GM12878 (cell line): ENCODE measurements around the gene SLC5A10. TPM values are rescaled to one million over a fixed set of nuclear protein-coding genes. Genes with fewer than 3 reads are reported as not detected.

Experiments used
- ATAC-seq: fragments of 200-7000 bp; cut with Tn5 transposase; 3 replicates; pipeline ENCODE4 v1.9.1; 2020; ENCODE audit warnings: mild to moderate bottlenecking, moderate library complexity
- BruUV-seq: library from RNA; stranded (reverse); fragments of 400-500 nt; replicated peaks from 2 replicates; lab custom pipeline; 2021; lab: Mats Ljungman, UMichigan
- CTCF ChIA-PET: fragments of 300-600 bp; sonication (Branson Sonifier 250); formaldehyde crosslinking; extraction: SDS; loops from one replicate; lab custom pipeline; 2021; ENCODE audit warnings: inconsistent platforms; lab: Yijun Ruan, JAX
- POLR2A ChIA-PET: fragments of 350-600 bp; formaldehyde crosslinking; extraction: SDS; loops from one replicate; lab custom pipeline; 2021; ENCODE audit warnings: inconsistent platforms; lab: Charles Lee
- RAD21 ChIA-PET: fragments of 300-600 bp; sonication (Branson Sonifier 250); formaldehyde crosslinking; loops from one replicate; lab custom pipeline; 2023; ENCODE audit warnings: antibody characterized with exemption; ENCODE audit not compliant: unreplicated experiment; lab: Charles Lee
- SMC1A ChIA-PET: fragments of 300-600 bp; sonication (Branson Sonifier 250); formaldehyde crosslinking; loops from one replicate; lab custom pipeline; 2023; ENCODE audit not compliant: unreplicated experiment, uncharacterized antibody; lab: Charles Lee
- DNase-seq: peaks from one replicate; pipeline ENCODE4 v3.0.0-alpha.2; 2011; ENCODE audit warnings: low read depth, low spot score
- FAIRE-seq: peaks from 3 replicates; lab custom pipeline; 2011; peaks lifted over from hg19 to GRCh38; lab: Jason Lieb, UNC
- H2AFZ ChIP-seq: 2 replicates; pipeline ENCODE4 v1.6.0; 2011; ENCODE audit warnings: low read depth, low read length, control low read depth; ENCODE audit not compliant: control insufficient read depth
- H3K27ac ChIP-seq: 2 replicates; pipeline ENCODE4 v1.5.1; 2011; ENCODE audit warnings: control low read depth; ENCODE audit not compliant: control insufficient read depth, insufficient read depth
- H3K27me3 ChIP-seq, 2 experiments: replicated peaks in 1 of 2; 2 replicates each; pipeline versions ENCODE4 v1.6.0 to v1.6.1; 2011; ENCODE audit warnings: low read length in 1 of 2; ENCODE audit not compliant: control insufficient read depth in 2 of 2, insufficient read depth in 2 of 2
- H3K36me3 ChIP-seq, 2 experiments: 2 replicates each; pipeline ENCODE4 v1.5.1; 2011; ENCODE audit warnings: low read length in 1 of 2; ENCODE audit not compliant: control insufficient read depth in 2 of 2, insufficient read depth in 2 of 2
- H3K4me1 ChIP-seq: 2 replicates; pipeline ENCODE4 v1.6.1; 2011; ENCODE audit warnings: mild to moderate bottlenecking, low read length, moderate library complexity, mixed read lengths; ENCODE audit not compliant: control insufficient read depth, insufficient read depth
- H3K4me2 ChIP-seq: 2 replicates; pipeline ENCODE4 v1.6.0; 2011; ENCODE audit warnings: control low read depth; ENCODE audit not compliant: control insufficient read depth, insufficient read depth
- H3K4me3 ChIP-seq: fragments of 200-600 bp; sonication (generic); 2 replicates; pipeline ENCODE4 v1.5.1; 2016
- H3K79me2 ChIP-seq: 2 replicates; pipeline ENCODE4 v1.6.0; 2011; ENCODE audit warnings: low read length; ENCODE audit not compliant: control insufficient read depth, insufficient read depth
- H3K9ac ChIP-seq: 2 replicates; pipeline ENCODE4 v1.8.0; 2011; ENCODE audit warnings: low read length, control low read depth, mixed read lengths; ENCODE audit not compliant: control insufficient read depth, insufficient read depth
- H3K9me3 ChIP-seq: replicated peaks from 3 replicates; pipeline ENCODE4 v1.5.1; 2011; ENCODE audit warnings: mild to moderate bottlenecking, low read length; ENCODE audit not compliant: control insufficient read depth, insufficient read depth
- H4K20me1 ChIP-seq: 2 replicates; pipeline ENCODE4 v1.6.0; 2011; ENCODE audit not compliant: control insufficient read depth, insufficient read depth
- ATF7 ChIP-seq: fragments of 450-650 bp; IDR thresholded peaks from 2 replicates; pipeline ENCODE4 v1.6.1; 2016; ENCODE audit warnings: low read depth, mild to moderate bottlenecking
- EED ChIP-seq: sonication (generic); IDR thresholded peaks from 2 replicates; pipeline ENCODE4 v1.6.1; 2016; ENCODE audit warnings: antibody characterized with exemption, low read depth
- HDGF ChIP-seq: fragments of 450-650 bp; IDR thresholded peaks from 2 replicates; pipeline ENCODE4 v1.6.1; 2016; ENCODE audit warnings: antibody characterized with exemption
- NR2C1 ChIP-seq: fragments of 450-650 bp; IDR thresholded peaks from 2 replicates; pipeline ENCODE4 v1.6.1; 2017; ENCODE audit warnings: antibody characterized with exemption, mild to moderate bottlenecking, moderate library complexity
- NRF1 ChIP-seq: conservative IDR thresholded peaks from 2 replicates; pipeline ENCODE4 v1.6.1; 2011; ENCODE audit warnings: mild to moderate bottlenecking, low read depth, low read length, improper control_type of control experiment
- RAD51 ChIP-seq: fragments of 450-650 bp; IDR thresholded peaks from 2 replicates; pipeline ENCODE4 v1.6.1; 2016; ENCODE audit warnings: moderate library complexity, mild to moderate bottlenecking, inconsistent platforms
- SMAD5 ChIP-seq: IDR thresholded peaks from 2 replicates; pipeline ENCODE4 v1.6.1; 2016; ENCODE audit warnings: antibody characterized with exemption, low read depth
- YY1 ChIP-seq: IDR thresholded peaks from 2 replicates; pipeline ENCODE4 v1.6.1; 2011; ENCODE audit warnings: low read depth, mild to moderate bottlenecking, low read length
- ZNF207 ChIP-seq: fragments of 450-650 bp; IDR thresholded peaks from 2 replicates; pipeline ENCODE4 v1.6.1; 2014; ENCODE audit warnings: antibody characterized with exemption, mild to moderate bottlenecking, borderline replicate concordance
- ZSCAN29 ChIP-seq: fragments of 450-650 bp; IDR thresholded peaks from 2 replicates; pipeline ENCODE4 v1.6.1; 2017; ENCODE audit warnings: mild to moderate bottlenecking, moderate library complexity
- WGBS: methylation state at CpG from one replicate; pipeline ENCODE4 v1.1.6; 2016; ENCODE audit warnings: low lambda C conversion rate; ENCODE audit not compliant: insufficient replicate concordance, insufficient coverage; ENCODE audit errors: missing lambda C conversion rate; 5-methylcytosine and 5-hydroxymethylcytosine counted together
- in situ Hi-C: fragments of 300-500 bp; cut with MboI; formaldehyde crosslinking; loops from 9 replicates; pipeline ENCODE4 v1.14.3; 2018; ENCODE audit warnings: mixed read lengths
- intact Hi-C: fragments of 100-400 bp; cut with micrococcal nuclease; formaldehyde crosslinking; loops from one replicate; pipeline ENCODE4 v1.14.2; 2022; ENCODE audit not compliant: unreplicated experiment
- polyA plus RNA-seq, 11 experiments: library from polyadenylated mRNA; depleted of rRNA in 4 of 11; unstranded in 6 of 11; stranded (reverse) in 5 of 11; fragments of >200 nt; fragmentation: Nextera tagmentation in 4 of 11; fragmentation: Illumina TruSeq in 1 of 11; extraction: Ambion mirVana in 4 of 11; extraction: Trizol in 1 of 11; gene quantifications; 1 replicate in 1 of 11; 2 replicates in 10 of 11; pipeline versions ENCODE4 v1.2.1 to v1.2.3, GENCODE V29; 2011 to 2016; ENCODE audit warnings: inconsistent platforms in 2 of 11, missing spikeins in 2 of 11, low read depth in 1 of 11
- total RNA-seq, 4 experiments: library from RNA; depleted of rRNA in 3 of 4; stranded (reverse); fragments of >200 nt in 3 of 4; fragmentation: Illumina TruSeq in 1 of 4; extraction: Trizol in 1 of 4; gene quantifications; 2 replicates each; pipeline versions ENCODE4 v1.2.1 to v1.2.3, GENCODE V29; 2013 to 2021
- TF ChIP-seq, protein P1 (sequence below): IDR thresholded peaks from 2 replicates; pipeline ENCODE4 v1.6.1; 2012; ENCODE audit warnings: low read depth, low read length, improper control_type of control experiment
- TF ChIP-seq, protein P2 (sequence below): IDR thresholded peaks from 2 replicates; pipeline ENCODE4 v1.6.1; 2012; ENCODE audit warnings: mild to moderate bottlenecking, low read depth, low read length

Gene SLC5A10
- total and polyA plus RNA-seq, 10 of the 15 experiments (the other 5 are each of a cell fraction or from before 2014, with no cell fraction given): under 0.01 to 0.18 (median 0.07) TPM; not detected in 4

DNA sequence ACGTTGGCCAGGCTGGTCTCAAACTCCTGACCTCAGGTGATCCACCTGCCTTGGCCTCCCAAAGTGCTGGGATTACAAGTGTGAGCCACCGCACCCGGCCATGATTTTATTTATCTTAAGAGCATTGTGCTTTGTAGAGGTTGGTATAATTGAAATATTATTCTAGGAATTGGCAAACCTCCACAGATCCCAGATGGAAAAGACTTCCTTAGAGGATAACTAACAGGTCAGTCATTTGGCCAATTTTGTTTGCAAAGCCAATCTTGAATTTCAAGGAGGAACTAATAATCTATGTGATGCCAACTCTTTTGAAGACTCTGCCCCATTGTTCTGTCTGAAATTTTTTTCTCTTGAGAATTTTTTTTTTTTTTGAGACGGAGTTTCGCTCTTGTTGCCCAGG is 46.7 kb upstream of the SLC5A10 start:
- H3K4me2 ChIP-seq: no peak overlapping the region
- no peak overlapping the region for H2AFZ ChIP-seq
- H3K27ac ChIP-seq: no peak overlapping the region
- TF ChIP-seq SMAD5 (no peak), ZSCAN29 (no peak), HDGF (no peak), RAD51 (no peak), ATF7 (no peak), YY1 (no peak), NRF1 (no peak), ZNF207 (no peak), EED (no peak), NR2C1 (no peak)
- TF ChIP-seq, protein P1, sequence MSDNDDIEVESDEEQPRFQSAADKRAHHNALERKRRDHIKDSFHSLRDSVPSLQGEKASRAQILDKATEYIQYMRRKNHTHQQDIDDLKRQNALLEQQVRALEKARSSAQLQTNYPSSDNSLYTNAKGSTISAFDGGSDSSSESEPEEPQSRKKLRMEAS: no peak
- TF ChIP-seq, protein P2, sequence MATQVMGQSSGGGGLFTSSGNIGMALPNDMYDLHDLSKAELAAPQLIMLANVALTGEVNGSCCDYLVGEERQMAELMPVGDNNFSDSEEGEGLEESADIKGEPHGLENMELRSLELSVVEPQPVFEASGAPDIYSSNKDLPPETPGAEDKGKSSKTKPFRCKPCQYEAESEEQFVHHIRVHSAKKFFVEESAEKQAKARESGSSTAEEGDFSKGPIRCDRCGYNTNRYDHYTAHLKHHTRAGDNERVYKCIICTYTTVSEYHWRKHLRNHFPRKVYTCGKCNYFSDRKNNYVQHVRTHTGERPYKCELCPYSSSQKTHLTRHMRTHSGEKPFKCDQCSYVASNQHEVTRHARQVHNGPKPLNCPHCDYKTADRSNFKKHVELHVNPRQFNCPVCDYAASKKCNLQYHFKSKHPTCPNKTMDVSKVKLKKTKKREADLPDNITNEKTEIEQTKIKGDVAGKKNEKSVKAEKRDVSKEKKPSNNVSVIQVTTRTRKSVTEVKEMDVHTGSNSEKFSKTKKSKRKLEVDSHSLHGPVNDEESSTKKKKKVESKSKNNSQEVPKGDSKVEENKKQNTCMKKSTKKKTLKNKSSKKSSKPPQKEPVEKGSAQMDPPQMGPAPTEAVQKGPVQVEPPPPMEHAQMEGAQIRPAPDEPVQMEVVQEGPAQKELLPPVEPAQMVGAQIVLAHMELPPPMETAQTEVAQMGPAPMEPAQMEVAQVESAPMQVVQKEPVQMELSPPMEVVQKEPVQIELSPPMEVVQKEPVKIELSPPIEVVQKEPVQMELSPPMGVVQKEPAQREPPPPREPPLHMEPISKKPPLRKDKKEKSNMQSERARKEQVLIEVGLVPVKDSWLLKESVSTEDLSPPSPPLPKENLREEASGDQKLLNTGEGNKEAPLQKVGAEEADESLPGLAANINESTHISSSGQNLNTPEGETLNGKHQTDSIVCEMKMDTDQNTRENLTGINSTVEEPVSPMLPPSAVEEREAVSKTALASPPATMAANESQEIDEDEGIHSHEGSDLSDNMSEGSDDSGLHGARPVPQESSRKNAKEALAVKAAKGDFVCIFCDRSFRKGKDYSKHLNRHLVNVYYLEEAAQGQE: no peak
- TF ChIP-seq, all 136 proteins: peak for 0
- Histone ChIP-seq H3K9ac (no peak overlapping the region), H3K9me3 (no peaks in the 10 kb centered on the region), H3K36me3 (peaks cover 8 to 9% of the 10 kb centered on the region in 2 experiments; a peak in 3 of 4 replicates), H3K79me2 (peaks cover 11% of the 10 kb centered on the region), H3K27me3 (no peaks in the 10 kb centered on the region), H4K20me1 (no peaks in the 10 kb centered on the region), H3K4me3 (no peak overlapping the region), H3K4me1 (peaks cover 16% of the 10 kb centered on the region)
- intact Hi-C loops: no loop called here
- 85% methylated on average over 5 of the region's 5 CpGs for WGBS
- CTCF ChIA-PET: no interaction called here
- RAD21 ChIA-PET: no interaction called here
- in situ Hi-C loops: loop anchor here (25.0 kb wide), 1 partner anchor 1918 kb away; no protein-coding TSS in a partner anchor
- ATAC-seq: no peak
- no peak for FAIRE-seq
- no peak for DNase-seq
- SMC1A ChIA-PET: no interaction called here
- no TSS peak for BruUV-seq
- POLR2A ChIA-PET: no interaction called here
